GM12878 (cell line): ENCODE results near the gene CLK4. TPM values are rescaled to one million over a fixed set of nuclear protein-coding genes. Genes with fewer than 3 reads are reported as not detected.

Experiments used
- ATAC-seq: fragments of 200-7000 bp; cut with Tn5 transposase; 3 replicates; pipeline ENCODE4 v1.9.1; 2020; ENCODE audit warnings: mild to moderate bottlenecking, moderate library complexity
- BruUV-seq: library from RNA; stranded (reverse); fragments of 400-500 nt; replicated peaks from 2 replicates; lab custom pipeline; 2021; lab: Mats Ljungman, UMichigan
- CTCF ChIA-PET: fragments of 300-600 bp; sonication (Branson Sonifier 250); formaldehyde crosslinking; extraction: SDS; loops from one replicate; lab custom pipeline; 2021; ENCODE audit warnings: inconsistent platforms; lab: Yijun Ruan, JAX
- POLR2A ChIA-PET: fragments of 350-600 bp; formaldehyde crosslinking; extraction: SDS; loops from one replicate; lab custom pipeline; 2021; ENCODE audit warnings: inconsistent platforms; lab: Charles Lee
- RAD21 ChIA-PET: fragments of 300-600 bp; sonication (Branson Sonifier 250); formaldehyde crosslinking; loops from one replicate; lab custom pipeline; 2023; ENCODE audit warnings: antibody characterized with exemption; ENCODE audit not compliant: unreplicated experiment; lab: Charles Lee
- SMC1A ChIA-PET: fragments of 300-600 bp; sonication (Branson Sonifier 250); formaldehyde crosslinking; loops from one replicate; lab custom pipeline; 2023; ENCODE audit not compliant: unreplicated experiment, uncharacterized antibody; lab: Charles Lee
- DNase-seq: peaks from one replicate; pipeline ENCODE4 v3.0.0-alpha.2; 2011; ENCODE audit warnings: low read depth, low spot score
- FAIRE-seq: peaks from 3 replicates; lab custom pipeline; 2011; peaks lifted over from hg19 to GRCh38; lab: Jason Lieb, UNC
- H2AFZ ChIP-seq: 2 replicates; pipeline ENCODE4 v1.6.0; 2011; ENCODE audit warnings: low read depth, low read length, control low read depth; ENCODE audit not compliant: control insufficient read depth
- H3K27ac ChIP-seq: 2 replicates; pipeline ENCODE4 v1.5.1; 2011; ENCODE audit warnings: control low read depth; ENCODE audit not compliant: control insufficient read depth, insufficient read depth
- H3K27me3 ChIP-seq, 2 experiments: replicated peaks in 1 of 2; 2 replicates each; pipeline versions ENCODE4 v1.6.0 to v1.6.1; 2011; ENCODE audit warnings: low read length in 1 of 2; ENCODE audit not compliant: control insufficient read depth in 2 of 2, insufficient read depth in 2 of 2
- H3K36me3 ChIP-seq, 2 experiments: 2 replicates each; pipeline ENCODE4 v1.5.1; 2011; ENCODE audit warnings: low read length in 1 of 2; ENCODE audit not compliant: control insufficient read depth in 2 of 2, insufficient read depth in 2 of 2
- H3K4me1 ChIP-seq: 2 replicates; pipeline ENCODE4 v1.6.1; 2011; ENCODE audit warnings: mild to moderate bottlenecking, low read length, moderate library complexity, mixed read lengths; ENCODE audit not compliant: control insufficient read depth, insufficient read depth
- H3K4me2 ChIP-seq: 2 replicates; pipeline ENCODE4 v1.6.0; 2011; ENCODE audit warnings: control low read depth; ENCODE audit not compliant: control insufficient read depth, insufficient read depth
- H3K4me3 ChIP-seq: fragments of 200-600 bp; sonication (generic); 2 replicates; pipeline ENCODE4 v1.5.1; 2016
- H3K79me2 ChIP-seq: 2 replicates; pipeline ENCODE4 v1.6.0; 2011; ENCODE audit warnings: low read length; ENCODE audit not compliant: control insufficient read depth, insufficient read depth
- H3K9ac ChIP-seq: 2 replicates; pipeline ENCODE4 v1.8.0; 2011; ENCODE audit warnings: low read length, control low read depth, mixed read lengths; ENCODE audit not compliant: control insufficient read depth, insufficient read depth
- H3K9me3 ChIP-seq: replicated peaks from 3 replicates; pipeline ENCODE4 v1.5.1; 2011; ENCODE audit warnings: mild to moderate bottlenecking, low read length; ENCODE audit not compliant: control insufficient read depth, insufficient read depth
- H4K20me1 ChIP-seq: 2 replicates; pipeline ENCODE4 v1.6.0; 2011; ENCODE audit not compliant: control insufficient read depth, insufficient read depth
- E2F4 ChIP-seq: IDR thresholded peaks from 2 replicates; pipeline ENCODE4 v1.6.1; 2012; ENCODE audit warnings: low read depth, low read length, improper control_type of control experiment
- FOS ChIP-seq: IDR thresholded peaks from 3 replicates; pipeline ENCODE4 v1.6.1; 2011; ENCODE audit warnings: borderline replicate concordance; ENCODE audit not compliant: insufficient read length; ENCODE audit errors: extremely low read depth
- NKRF ChIP-seq: fragments of 450-650 bp; conservative IDR thresholded peaks from 2 replicates; pipeline ENCODE4 v1.6.1; 2017; ENCODE audit warnings: mild to moderate bottlenecking, moderate library complexity
- PAX8 ChIP-seq: fragments of 450-650 bp; IDR thresholded peaks from 2 replicates; pipeline ENCODE4 v1.6.1; 2017; ENCODE audit warnings: mild to moderate bottlenecking, moderate library complexity
- STAT3 ChIP-seq: IDR thresholded peaks from 2 replicates; pipeline ENCODE4 v1.6.1; 2011; ENCODE audit warnings: low read depth, low read length, improper control_type of control experiment
- WGBS: methylation state at CpG from one replicate; pipeline ENCODE4 v1.1.6; 2016; ENCODE audit warnings: low lambda C conversion rate; ENCODE audit not compliant: insufficient replicate concordance, insufficient coverage; ENCODE audit errors: missing lambda C conversion rate; 5-methylcytosine and 5-hydroxymethylcytosine counted together
- in situ Hi-C: fragments of 300-500 bp; cut with MboI; formaldehyde crosslinking; loops from 9 replicates; pipeline ENCODE4 v1.14.3; 2018; ENCODE audit warnings: mixed read lengths
- intact Hi-C: fragments of 100-400 bp; cut with micrococcal nuclease; formaldehyde crosslinking; loops from one replicate; pipeline ENCODE4 v1.14.2; 2022; ENCODE audit not compliant: unreplicated experiment
- polyA plus RNA-seq, 11 experiments: library from polyadenylated mRNA; depleted of rRNA in 4 of 11; unstranded in 6 of 11; stranded (reverse) in 5 of 11; fragments of >200 nt; fragmentation: Nextera tagmentation in 4 of 11; fragmentation: Illumina TruSeq in 1 of 11; extraction: Ambion mirVana in 4 of 11; extraction: Trizol in 1 of 11; gene quantifications; 1 replicate in 1 of 11; 2 replicates in 10 of 11; pipeline versions ENCODE4 v1.2.1 to v1.2.3, GENCODE V29; 2011 to 2016; ENCODE audit warnings: inconsistent platforms in 2 of 11, missing spikeins in 2 of 11, low read depth in 1 of 11
- total RNA-seq, 4 experiments: library from RNA; depleted of rRNA in 3 of 4; stranded (reverse); fragments of >200 nt in 3 of 4; fragmentation: Illumina TruSeq in 1 of 4; extraction: Trizol in 1 of 4; gene quantifications; 2 replicates each; pipeline versions ENCODE4 v1.2.1 to v1.2.3, GENCODE V29; 2013 to 2021

CLK4 gene
- total and polyA plus RNA-seq, 10 of the 15 experiments (the other 5 are each of a cell fraction or from before 2014, with no cell fraction given), result 13.6 to 47.9 (median 19.1) TPM

GRCh38 chr5:178650214-178650613, 23.4 kb upstream of the CLK4 start (continued):
- TF ChIP-seq NKRF, result no peak

- H3K4me2 ChIP-seq, result no peak overlapping the region
- SMC1A ChIA-PET, result no interaction called here
- no peak for ATAC-seq
- TF ChIP-seq FOS (no peak), STAT3 (no peak), PAX8 (no peak), E2F4 (no peak)
- H2AFZ ChIP-seq, result no peak overlapping the region
- no peaks in the 10 kb centered on the region for H4K20me1 ChIP-seq
- H3K79me2 ChIP-seq, result no peaks in the 10 kb centered on the region
- RAD21 ChIA-PET, result no interaction called here
- no peak overlapping the region for H3K9ac ChIP-seq
- in situ Hi-C loops, result no loop called here
- no peaks in the 10 kb centered on the region for H3K36me3 ChIP-seq
- no peak for FAIRE-seq
- H3K4me3 ChIP-seq, result no peak overlapping the region
- intact Hi-C loops, result no loop called here
- no peaks in the 10 kb centered on the region for H3K27me3 ChIP-seq
- DNase-seq, result no peak
- 37% methylated on average over 3 of the region's 3 CpGs for WGBS
- POLR2A ChIA-PET, result no interaction called here
- no peak overlapping the region for H3K27ac ChIP-seq
- H3K9me3 ChIP-seq, result no peaks in the 10 kb centered on the region; the same call in 2 of the 3 replicates
- no peaks in the 10 kb centered on the region for H3K4me1 ChIP-seq
- CTCF ChIA-PET, result interaction anchor here (1.0 kb wide), 1 partner anchor 12 kb away, joined by 4 read pairs; no protein-coding TSS in a partner anchor
- BruUV-seq, result no TSS peak
Observed at GRCh38 chr5:178649580-178649979, 22.7 kb upstream of the CLK4 start.
